Right cardiac atrium (tissue), 5 donors: Measurements from ENCODE around the gene TMEM204. TPM values are rescaled to one million over a fixed set of nuclear protein-coding genes. Genes with fewer than 3 reads are reported as not detected.

Experiments used
- ATAC-seq, 2 donors: fragments of 200-7000 bp; cut with Tn5 transposase; one replicate each; pipeline versions ENCODE4 v1.8.0 to v1.9.1; 2020; ENCODE audit warnings: moderate library complexity in 2 of 2, mild to moderate bottlenecking in 1 of 2
- DNase-seq, 3 donors: peaks; one replicate each; pipeline ENCODE4 v3.0.0-alpha.2; 2020
- H3K27ac ChIP-seq: one replicate; pipeline ENCODE4 v1.5.1; 2013; ENCODE audit warnings: mild to moderate bottlenecking, low read length, control low read depth, moderate library complexity
- H3K27me3 ChIP-seq: one replicate; pipeline ENCODE4 v1.6.1; 2013; ENCODE audit not compliant: control insufficient read depth, insufficient read depth
- H3K4me1 ChIP-seq: one replicate; pipeline ENCODE4 v1.6.1; 2013; ENCODE audit warnings: low read length; ENCODE audit not compliant: control insufficient read depth, insufficient read depth
- H3K4me3 ChIP-seq: one replicate; pipeline ENCODE4 v1.5.1; 2013; ENCODE audit warnings: low read length, control low read depth
- H3K9me3 ChIP-seq: one replicate; pipeline ENCODE4 v1.6.1; 2013; ENCODE audit warnings: low read length; ENCODE audit not compliant: control insufficient read depth
- WGBS: extraction: QIAGEN DNeasy Blood & Tissue Kit; methylation state at CpG from one replicate; pipeline ENCODE4 v1.1.7; 2013; 5-methylcytosine and 5-hydroxymethylcytosine counted together
- intact Hi-C, 4 donors: fragments of 100-400 bp; cut with DNase I; formaldehyde crosslinking; loops; one replicate each; pipeline versions ENCODE4 v1.11.0 to v1.14.0; 2022 to 2023
- polyA plus RNA-seq: library from polyadenylated mRNA; stranded (reverse); fragments of 200-250 nt; gene quantifications from one replicate; pipeline ENCODE4 v1.2.3, GENCODE V29; 2013
- total RNA-seq, 4 donors: library from RNA; stranded (reverse); fragmentation: NEBNext Ultra II Directional; extraction: Animal tissue kit (Norgen Biotek cat#: 25700); gene quantifications; one replicate each; pipeline ENCODE4 v1.2.1, GENCODE V29; 2021
- donor health status: healthy with polysubstance abuse.
- donor health status: DM: no; HTN: yes; CAD: no.
- donor health status: DM: no; HTN: no; CAD: no.
- donor health status: DM: no; HTN: yes; CAD: no; lungs with severe emphysema.
- donor health status: DM: yes; HTN: yes; CAD: no.

The TMEM204 gene
- total and polyA plus RNA-seq, 5 donors, result 19.0 to 32.2 (median 21.0) TPM

DNA sequence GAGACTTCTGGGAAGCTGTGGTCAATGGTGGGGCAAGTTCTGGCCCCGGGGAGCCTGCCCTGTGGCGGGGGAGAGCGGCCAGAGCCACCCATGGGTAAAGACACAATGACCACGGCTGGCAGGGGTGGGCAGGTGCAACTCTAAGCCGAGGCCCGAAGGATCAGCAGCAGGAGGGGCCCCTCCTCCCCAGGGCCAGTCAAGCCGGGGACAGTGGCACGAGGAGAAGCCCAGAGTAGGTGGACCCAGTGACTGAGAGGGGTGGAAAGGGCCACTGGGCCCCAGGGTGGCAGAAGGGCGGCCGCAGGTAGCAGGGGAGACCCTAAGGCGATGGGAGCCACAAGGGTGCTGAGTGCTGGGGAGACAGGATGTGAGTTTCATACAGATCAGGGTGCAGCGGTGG lies 17.7 kb downstream of the TMEM204 start:
- H3K27ac ChIP-seq, result peak overlapping the region; percentile 66
- H3K4me3 ChIP-seq, result no peak overlapping the region
- no peak for ATAC-seq
- peak in 1 of 3 donors; percentile 23 for DNase-seq
- no peaks in the 10 kb centered on the region for H3K9me3 ChIP-seq
- H3K4me1 ChIP-seq, result peaks cover 12% of the 10 kb centered on the region
- no peaks in the 10 kb centered on the region for H3K27me3 ChIP-seq
- WGBS, result 79% methylated on average over 12 of the region's 12 CpGs
- intact Hi-C loops, result no loop called here

DNA sequence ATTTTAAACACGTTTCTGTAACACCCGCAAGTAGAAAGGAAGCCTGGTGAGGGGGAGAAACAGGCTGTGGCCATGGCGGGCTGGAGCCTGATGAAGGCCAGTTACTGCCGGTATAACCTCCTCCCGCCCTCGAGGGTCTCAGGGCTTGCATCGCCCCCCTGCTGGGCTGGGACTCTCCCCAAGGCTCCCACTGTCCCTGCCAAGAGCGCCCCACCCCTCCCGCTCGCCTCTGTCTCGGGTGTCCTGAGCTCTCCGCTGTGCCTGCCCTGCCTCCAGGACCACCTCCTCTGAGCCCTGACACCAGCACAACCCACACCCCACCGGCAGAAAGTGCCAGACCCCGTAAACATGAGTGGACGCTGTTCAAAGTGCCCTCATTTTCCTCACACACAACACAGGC lies 18.7 kb downstream of the TMEM204 start:
- Histone ChIP-seq H3K27me3 (no peaks in the 10 kb centered on the region), H3K27ac (peak overlapping the region; percentile 33), H3K4me3 (no peak overlapping the region), H3K9me3 (no peaks in the 10 kb centered on the region), H3K4me1 (peaks cover 10% of the 10 kb centered on the region)
- 74% methylated on average over 15 of the region's 15 CpGs for WGBS
- no peak for ATAC-seq
- intact Hi-C loops, result no loop called here
- DNase-seq, result peak in 2 of 3 donors; percentile 51 to 55

DNA sequence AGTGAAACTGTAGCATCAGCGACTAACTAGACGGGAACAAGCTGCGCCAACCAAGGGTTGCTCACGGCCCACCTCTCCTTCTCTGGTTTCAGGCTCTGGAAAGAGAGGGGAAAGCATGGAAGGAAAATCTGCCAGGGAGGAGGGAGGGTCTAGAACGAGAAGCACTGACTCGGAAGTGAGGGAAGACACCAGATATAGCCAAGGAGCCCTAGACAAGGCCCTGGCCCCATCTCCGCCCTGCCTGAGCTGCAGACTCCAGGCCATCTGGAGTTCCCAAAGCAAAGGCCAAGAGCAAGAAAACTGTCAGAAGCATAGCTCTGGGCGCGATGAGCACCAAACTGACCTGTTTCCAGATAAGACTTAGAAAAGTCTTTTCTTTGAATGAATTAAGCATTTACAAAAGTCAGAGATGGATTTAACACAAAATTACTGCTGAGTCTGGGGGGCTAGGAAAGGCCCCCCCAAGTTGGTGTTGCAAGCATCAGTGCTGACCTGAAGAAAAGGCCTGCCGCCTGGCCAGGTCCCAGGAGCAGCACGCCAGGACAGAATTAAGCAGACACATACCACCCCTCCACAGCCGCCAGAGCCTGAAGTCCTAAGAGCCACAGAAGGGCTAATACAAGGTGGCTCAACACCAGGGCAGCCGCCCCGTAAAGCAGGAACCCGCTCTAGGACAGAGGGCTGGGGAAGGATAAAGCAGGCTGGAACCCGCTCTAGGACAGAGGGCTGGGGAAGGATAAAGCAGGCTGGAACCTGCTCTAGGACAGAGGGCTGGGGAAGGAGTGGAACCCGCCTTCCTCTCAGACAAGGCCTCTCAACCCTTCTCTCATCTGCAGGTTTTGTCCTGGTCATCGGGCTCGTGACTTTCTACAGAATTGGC lies 20.7 kb downstream of the TMEM204 start:
- Histone ChIP-seq H3K4me1 (peaks cover 5% of the 10 kb centered on the region), H3K27ac (no peak overlapping the region), H3K9me3 (no peaks in the 10 kb centered on the region), H3K27me3 (no peaks in the 10 kb centered on the region), H3K4me3 (no peak overlapping the region)
- ATAC-seq (no peak), DNase-seq (peak in 1 of 3 donors; percentile 61)
- 78% methylated on average over 19 of the region's 19 CpGs for WGBS
- intact Hi-C loops, result no loop called here

DNA sequence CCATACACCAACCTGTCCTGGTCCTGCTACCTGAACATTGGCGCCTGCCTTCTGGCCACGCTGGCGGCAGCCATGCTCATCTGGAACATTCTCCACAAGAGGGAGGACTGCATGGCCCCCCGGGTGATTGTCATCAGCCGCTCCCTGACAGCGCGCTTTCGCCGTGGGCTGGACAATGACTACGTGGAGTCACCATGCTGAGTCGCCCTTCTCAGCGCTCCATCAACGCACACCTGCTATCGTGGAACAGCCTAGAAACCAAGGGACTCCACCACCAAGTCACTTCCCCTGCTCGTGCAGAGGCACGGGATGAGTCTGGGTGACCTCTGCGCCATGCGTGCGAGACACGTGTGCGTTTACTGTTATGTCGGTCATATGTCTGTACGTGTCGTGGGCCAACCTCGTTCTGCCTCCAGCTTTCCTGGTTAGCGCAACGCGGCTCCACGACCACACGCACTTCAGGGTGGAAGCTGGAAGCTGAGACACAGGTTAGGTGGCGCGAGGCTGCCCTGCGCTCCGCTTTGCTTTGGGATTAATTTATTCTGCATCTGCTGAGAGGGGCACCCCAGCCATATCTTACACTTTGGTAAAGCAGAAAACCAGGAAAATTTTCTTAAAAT lies 21.5 kb downstream of the TMEM204 start:
- H3K27me3 ChIP-seq, result no peaks in the 10 kb centered on the region
- intact Hi-C loops, result no loop called here
- peaks cover 3% of the 10 kb centered on the region for H3K4me1 ChIP-seq
- no peak overlapping the region for H3K27ac ChIP-seq
- DNase-seq (peak in 2 of 3 donors; percentile 29 to 44), ATAC-seq (no peak)
- WGBS, result 93% methylated on average over 34 of the region's 34 CpGs
- H3K9me3 ChIP-seq, result no peaks in the 10 kb centered on the region
- H3K4me3 ChIP-seq, result no peak overlapping the region

DNA sequence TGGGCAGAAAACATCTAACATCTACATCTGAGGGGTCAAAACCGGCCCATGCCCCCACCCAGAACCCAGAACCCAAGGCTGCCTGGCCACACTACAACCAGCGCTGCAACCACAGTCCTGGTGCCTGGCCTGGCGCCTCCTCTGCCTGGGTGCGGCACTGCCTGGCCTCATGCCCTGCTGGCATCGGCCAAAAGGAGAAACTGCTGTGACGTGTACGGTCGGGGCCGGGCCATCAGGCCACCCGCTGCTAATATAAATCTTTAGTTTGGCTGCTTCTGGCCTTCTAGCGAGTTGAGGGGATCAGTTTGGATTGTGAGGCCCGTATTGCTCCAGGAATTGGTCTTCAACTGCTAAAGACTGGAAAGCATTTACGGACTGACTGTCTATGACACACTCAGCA lies 22.8 kb downstream of the TMEM204 start:
- Histone ChIP-seq H3K27ac (no peak overlapping the region), H3K4me1 (no peaks in the 10 kb centered on the region), H3K4me3 (no peak overlapping the region), H3K27me3 (no peaks in the 10 kb centered on the region), H3K9me3 (no peaks in the 10 kb centered on the region)
- intact Hi-C loops, result no loop called here
- WGBS, result 78% methylated on average over 13 of the region's 13 CpGs
- ATAC-seq (peak in 1 of 2 donors; percentile 22), DNase-seq (peak in 1 of 3 donors; percentile 57)

DNA sequence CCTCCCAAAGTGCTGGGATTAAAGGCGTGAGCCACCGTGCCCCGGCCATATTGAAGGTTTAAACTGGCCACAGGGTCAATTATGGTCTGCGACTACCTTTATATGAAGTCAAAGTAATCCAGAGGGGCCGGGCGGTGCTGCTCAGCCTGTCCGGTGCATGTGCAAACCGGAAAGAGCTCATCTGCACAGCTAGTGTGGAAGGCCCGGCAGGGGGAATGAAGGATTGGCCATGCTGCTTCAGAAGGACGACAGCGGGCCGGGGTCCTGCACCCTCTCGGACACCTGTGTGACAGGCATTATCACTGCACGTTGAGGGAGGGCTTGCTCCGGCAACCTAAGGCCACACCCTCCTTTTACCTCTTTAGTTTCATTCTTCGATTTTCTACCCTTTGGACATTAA lies 23.6 kb downstream of the TMEM204 start:
- DNase-seq, result peak in 1 of 3 donors; percentile 41
- Histone ChIP-seq H3K9me3 (no peaks in the 10 kb centered on the region), H3K27me3 (no peaks in the 10 kb centered on the region), H3K4me1 (no peaks in the 10 kb centered on the region), H3K4me3 (no peak overlapping the region), H3K27ac (no peak overlapping the region)
- no peak for ATAC-seq
- 86% methylated on average over 16 of the region's 16 CpGs for WGBS
- intact Hi-C loops, result no loop called here

DNA sequence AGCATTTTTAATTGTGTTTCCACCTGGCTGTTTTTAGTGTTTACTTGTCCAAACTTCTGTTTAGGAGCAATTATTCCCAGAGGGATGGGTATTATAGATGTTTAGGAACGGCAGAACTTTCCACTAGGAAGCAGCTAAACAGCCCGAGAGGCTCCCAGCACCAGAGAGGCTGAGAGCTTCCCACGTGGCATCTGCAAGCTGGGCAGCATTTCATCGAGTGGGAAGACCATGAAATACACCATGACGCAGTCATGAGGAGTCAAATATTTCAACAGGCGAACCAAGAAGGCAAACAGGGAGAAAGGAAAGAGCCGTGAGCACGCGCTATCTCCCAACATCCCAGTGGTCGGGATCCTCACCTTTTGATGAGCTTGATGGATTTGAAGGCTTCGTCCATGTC lies 24.1 kb downstream of the TMEM204 start:
- no peaks in the 10 kb centered on the region for H3K4me1 ChIP-seq
- intact Hi-C loops, result no loop called here
- DNase-seq (peak in 1 of 3 donors; percentile 21), ATAC-seq (no peak)
- WGBS, result 86% methylated on average over 11 of the region's 11 CpGs
- H3K4me3 ChIP-seq, result no peak overlapping the region
- no peak overlapping the region for H3K27ac ChIP-seq
- H3K9me3 ChIP-seq, result no peaks in the 10 kb centered on the region
- no peaks in the 10 kb centered on the region for H3K27me3 ChIP-seq

DNA sequence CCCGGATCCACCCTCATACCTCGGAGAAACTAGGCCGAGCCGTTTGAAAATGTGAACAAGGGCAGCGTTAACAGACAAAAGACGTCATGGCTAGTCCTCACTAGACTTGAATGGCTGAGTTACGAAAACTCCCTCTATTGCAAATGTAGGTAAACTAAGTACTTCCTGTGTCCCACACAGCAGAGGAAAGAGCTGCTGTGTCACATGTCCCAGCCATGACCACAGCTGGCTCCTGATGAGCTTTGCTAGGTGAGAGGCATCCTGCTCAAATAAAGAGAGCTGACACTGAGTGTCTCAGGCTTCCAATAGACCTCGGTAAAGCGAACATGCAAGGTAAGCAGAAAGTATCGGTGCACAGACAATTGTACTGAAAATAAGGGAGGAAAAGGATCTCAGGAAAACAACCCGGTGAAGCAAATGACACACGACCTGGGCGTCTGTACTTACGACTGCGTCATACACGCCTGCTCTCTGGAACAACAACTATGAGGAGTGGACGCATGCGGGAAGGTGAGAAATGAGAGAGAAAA lies 26.0 kb downstream of the TMEM204 start:
- no peaks in the 10 kb centered on the region for H3K27me3 ChIP-seq
- WGBS, result 76% methylated on average over 18 of the region's 18 CpGs
- no peak overlapping the region for H3K4me3 ChIP-seq
- no peaks in the 10 kb centered on the region for H3K9me3 ChIP-seq
- H3K27ac ChIP-seq, result no peak overlapping the region
- ATAC-seq (no peak), DNase-seq (no peak)
- intact Hi-C loops, result no loop called here
- H3K4me1 ChIP-seq, result no peaks in the 10 kb centered on the region

DNA sequence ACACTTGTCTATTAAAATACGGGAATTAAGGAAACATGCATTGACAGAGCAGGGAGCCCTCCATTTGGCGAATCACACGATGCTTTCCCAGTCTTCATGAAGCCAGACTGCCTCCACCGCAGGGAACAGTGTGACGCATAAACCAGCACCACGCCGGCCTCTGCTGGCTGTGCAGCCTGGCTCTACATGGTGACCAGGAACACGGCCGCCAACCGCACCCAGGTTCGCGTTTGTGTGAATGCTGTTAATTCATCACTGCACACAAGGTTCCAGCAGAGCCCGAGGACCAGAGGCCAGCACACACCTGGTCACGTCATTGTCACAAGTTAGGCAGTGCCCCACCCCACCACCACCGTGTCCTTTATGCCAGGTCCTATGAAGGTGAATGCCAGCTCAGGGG lies 26.7 kb downstream of the TMEM204 start:
- DNase-seq (peak in 1 of 3 donors; percentile 47), ATAC-seq (no peak)
- WGBS, result 89% methylated on average over 15 of the region's 15 CpGs
- Histone ChIP-seq H3K4me1 (no peaks in the 10 kb centered on the region), H3K9me3 (no peaks in the 10 kb centered on the region), H3K4me3 (no peak overlapping the region), H3K27me3 (no peaks in the 10 kb centered on the region), H3K27ac (no peak overlapping the region)
- intact Hi-C loops, result loop anchor here in 1 of 4 donors (10.0 kb wide), 1 partner anchor 65 kb away; the partner anchor contains the start of gene TELO2

DNA sequence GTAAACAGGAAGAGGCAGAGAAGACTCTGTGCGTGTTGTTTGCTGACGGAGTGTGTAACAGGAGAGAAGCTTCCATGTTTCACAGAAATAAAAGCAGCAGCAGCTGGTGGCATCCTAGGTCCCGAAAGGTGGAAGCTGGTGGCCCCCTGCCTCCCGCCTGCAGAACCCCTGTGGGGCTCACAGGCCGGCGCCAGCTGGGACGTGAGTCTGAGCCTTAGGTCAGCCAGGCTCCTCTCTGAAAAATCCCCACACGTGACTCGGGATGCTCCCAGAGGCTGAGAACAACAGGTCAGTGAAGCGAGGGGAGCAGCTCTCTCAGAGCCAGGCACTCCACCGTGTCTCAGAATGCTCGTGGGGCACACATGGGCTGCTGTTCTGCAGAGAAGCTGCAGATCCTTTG lies 27.4 kb downstream of the TMEM204 start:
- intact Hi-C loops, result loop anchor here in 1 of 4 donors (10.0 kb wide), 1 partner anchor 66 kb away; the partner anchor contains the start of gene TELO2
- ATAC-seq, result no peak
- H3K27ac ChIP-seq, result peak overlapping the region; percentile 40

DNA sequence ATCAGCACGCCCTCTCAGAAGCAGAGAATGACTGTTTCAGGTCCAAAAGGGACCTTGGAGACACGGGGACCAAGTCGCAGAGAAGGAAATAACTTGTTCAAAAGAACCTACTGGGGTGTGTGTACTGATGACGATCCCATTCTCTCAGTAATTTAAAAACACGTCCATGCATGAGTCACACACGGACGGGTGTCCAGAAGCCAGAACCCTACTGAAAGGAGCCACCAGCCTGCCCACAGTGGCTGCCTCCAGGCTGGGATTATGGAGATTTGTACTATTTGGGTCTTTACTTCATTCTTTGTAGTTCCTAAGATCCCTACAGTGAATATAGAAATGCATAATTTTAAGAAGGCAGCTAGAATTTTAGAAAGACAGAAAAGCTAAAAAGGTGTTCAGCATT lies 27.8 kb downstream of the TMEM204 start:
- no peaks in the 10 kb centered on the region for H3K9me3 ChIP-seq
- no peak overlapping the region for H3K4me3 ChIP-seq
- WGBS, result 76% methylated on average over 7 of the region's 7 CpGs
- H3K27me3 ChIP-seq, result no peaks in the 10 kb centered on the region
- DNase-seq (no peak), ATAC-seq (no peak)
- H3K27ac ChIP-seq, result peak overlapping the region; percentile 40
- intact Hi-C loops, result loop anchor here in 1 of 4 donors (10.0 kb wide), 1 partner anchor 66 kb away; the partner anchor contains the start of gene TELO2
- no peaks in the 10 kb centered on the region for H3K4me1 ChIP-seq

More for the DNA sequence above, 27.4 kb downstream of the TMEM204 start:
- no peaks in the 10 kb centered on the region for H3K4me1 ChIP-seq
- no peaks in the 10 kb centered on the region for H3K9me3 ChIP-seq
- no peak overlapping the region for H3K4me3 ChIP-seq
- peak in 1 of 3 donors; percentile 24 for DNase-seq
- WGBS, result 78% methylated on average over 12 of the region's 12 CpGs
- no peaks in the 10 kb centered on the region for H3K27me3 ChIP-seq
